ENCODE measurements around the gene CFDP1. TPM values are rescaled to one million over a fixed set of nuclear protein-coding genes. Genes with fewer than 3 reads are reported as not detected.

Gene CFDP1
- total and polyA plus RNA-seq, 2 of the 13 experiments (the other 11 are each of a cell fraction or from before 2014, with no cell fraction given), result 78.6 to 153 TPM

DNA sequence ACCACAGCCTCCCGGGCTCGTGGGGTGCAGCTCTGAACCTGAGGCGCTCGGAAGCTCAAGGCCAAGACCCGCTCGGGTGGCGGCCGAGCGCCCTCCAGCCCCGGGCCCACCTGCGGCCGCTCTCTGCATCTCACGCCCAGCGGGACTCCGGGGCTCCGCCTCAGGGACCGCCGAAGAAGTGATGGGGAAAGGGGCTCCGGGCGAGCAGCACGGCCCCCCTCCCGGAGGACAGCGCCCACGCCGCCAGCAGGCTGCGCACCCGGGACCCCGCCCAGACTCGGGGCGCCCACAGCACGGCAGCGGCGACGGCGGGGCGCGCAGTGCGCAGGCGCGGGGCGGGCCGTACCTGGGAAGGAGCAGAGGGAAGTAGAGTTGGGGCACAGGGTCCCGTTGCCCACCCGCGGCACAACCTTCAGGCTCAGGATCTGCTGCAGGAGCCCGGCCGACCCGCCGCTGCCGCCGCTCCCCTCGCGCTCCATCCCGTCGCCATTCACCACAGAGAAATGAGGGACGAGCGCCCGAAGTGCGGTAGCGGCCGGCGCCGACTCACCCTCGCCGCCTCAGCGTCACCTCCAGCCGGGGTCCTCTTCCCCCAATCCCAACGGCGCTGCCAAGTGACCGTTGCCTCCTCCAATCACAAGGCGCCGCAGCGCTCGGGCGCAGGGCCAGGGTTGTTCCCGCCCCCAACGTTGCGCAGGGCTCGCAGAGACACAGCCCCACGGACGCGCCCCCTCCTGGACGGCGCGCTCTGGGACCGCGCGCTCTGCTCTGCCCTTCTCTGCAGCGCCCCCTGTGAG lies 31.0 kb upstream of the CFDP1 start, which contains the start of gene TMEM170A (continued):
- TF ChIP-seq HNRNPUL1 (IDR thresholded peaks at IDR 0.05; ENCODE audit: low read depth, low read length), result peak; percentile 72; the same call in 1 of the 2 replicates
- peak; percentile 95 for TF ChIP-seq ZFX (CRISPR knock-in tag; IDR thresholded peaks at IDR 0.05; ENCODE audit: low read depth)
- TF ChIP-seq SRF (IDR thresholded peaks at IDR 0.05; ENCODE audit: low read depth, low read length), result 0 out of 2 replicates have a peak, but pooled peaks have one; percentile 20
- TF ChIP-seq ZNF660 (CRISPR knock-in tag; IDR thresholded peaks at IDR 0.05; ENCODE audit: borderline replicate concordance, low read depth), result no peak
- peak; percentile 70; the same call in 1 of the 2 replicates for TF ChIP-seq ZC3H4 (CRISPR knock-in tag; IDR thresholded peaks at IDR 0.05; ENCODE audit: borderline replicate concordance)
- peak; percentile 92 for TF ChIP-seq HOXA3 (CRISPR knock-in tag; IDR thresholded peaks at IDR 0.05)
- TF ChIP-seq, protein P1, sequence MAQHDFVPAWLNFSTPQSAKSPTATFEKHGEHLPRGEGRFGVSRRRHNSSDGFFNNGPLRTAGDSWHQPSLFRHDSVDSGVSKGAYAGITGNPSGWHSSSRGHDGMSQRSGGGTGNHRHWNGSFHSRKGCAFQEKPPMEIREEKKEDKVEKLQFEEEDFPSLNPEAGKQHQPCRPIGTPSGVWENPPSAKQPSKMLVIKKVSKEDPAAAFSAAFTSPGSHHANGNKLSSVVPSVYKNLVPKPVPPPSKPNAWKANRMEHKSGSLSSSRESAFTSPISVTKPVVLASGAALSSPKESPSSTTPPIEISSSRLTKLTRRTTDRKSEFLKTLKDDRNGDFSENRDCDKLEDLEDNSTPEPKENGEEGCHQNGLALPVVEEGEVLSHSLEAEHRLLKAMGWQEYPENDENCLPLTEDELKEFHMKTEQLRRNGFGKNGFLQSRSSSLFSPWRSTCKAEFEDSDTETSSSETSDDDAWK (CRISPR knock-in tag; IDR thresholded peaks at IDR 0.05), result no peak
- TF ChIP-seq, protein P2, sequence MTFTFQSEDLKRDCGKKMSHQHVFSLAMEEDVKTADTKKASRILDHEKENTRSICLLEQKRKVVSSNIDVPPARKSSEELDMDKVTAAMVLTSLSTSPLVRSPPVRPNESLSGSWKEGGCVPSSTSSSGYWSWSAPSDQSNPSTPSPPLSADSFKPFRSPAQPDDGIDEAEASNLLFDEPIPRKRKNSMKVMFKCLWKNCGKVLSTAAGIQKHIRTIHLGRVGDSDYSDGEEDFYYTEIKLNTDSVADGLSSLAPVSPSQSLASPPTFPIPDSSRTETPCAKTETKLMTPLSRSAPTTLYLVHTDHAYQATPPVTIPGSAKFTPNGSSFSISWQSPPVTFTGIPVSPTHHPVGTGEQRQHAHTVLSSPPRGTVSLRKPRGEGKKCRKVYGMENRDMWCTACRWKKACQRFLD (CRISPR knock-in tag; IDR thresholded peaks at IDR 0.05; ENCODE audit: borderline replicate concordance), result 0 out of 2 replicates have a peak, but pooled peaks have one; percentile 26
- TF ChIP-seq NFKBIZ (CRISPR knock-in tag; IDR thresholded peaks at IDR 0.05), result peak; percentile 79; the same call in 1 of the 2 replicates
- TF ChIP-seq, protein P3, sequence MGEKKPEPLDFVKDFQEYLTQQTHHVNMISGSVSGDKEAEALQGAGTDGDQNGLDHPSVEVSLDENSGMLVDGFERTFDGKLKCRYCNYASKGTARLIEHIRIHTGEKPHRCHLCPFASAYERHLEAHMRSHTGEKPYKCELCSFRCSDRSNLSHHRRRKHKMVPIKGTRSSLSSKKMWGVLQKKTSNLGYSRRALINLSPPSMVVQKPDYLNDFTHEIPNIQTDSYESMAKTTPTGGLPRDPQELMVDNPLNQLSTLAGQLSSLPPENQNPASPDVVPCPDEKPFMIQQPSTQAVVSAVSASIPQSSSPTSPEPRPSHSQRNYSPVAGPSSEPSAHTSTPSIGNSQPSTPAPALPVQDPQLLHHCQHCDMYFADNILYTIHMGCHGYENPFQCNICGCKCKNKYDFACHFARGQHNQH (CRISPR knock-in tag; IDR thresholded peaks at IDR 0.05), result peak; percentile 92
- no peak; the same call in 1 of the 2 replicates for TF ChIP-seq ZNF510 (CRISPR knock-in tag; IDR thresholded peaks at IDR 0.05; ENCODE audit: low read depth)
- TF ChIP-seq, protein P4, sequence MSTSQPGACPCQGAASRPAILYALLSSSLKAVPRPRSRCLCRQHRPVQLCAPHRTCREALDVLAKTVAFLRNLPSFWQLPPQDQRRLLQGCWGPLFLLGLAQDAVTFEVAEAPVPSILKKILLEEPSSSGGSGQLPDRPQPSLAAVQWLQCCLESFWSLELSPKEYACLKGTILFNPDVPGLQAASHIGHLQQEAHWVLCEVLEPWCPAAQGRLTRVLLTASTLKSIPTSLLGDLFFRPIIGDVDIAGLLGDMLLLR (CRISPR knock-in tag; IDR thresholded peaks at IDR 0.05), result peak; percentile 96
- TF ChIP-seq, protein P5, sequence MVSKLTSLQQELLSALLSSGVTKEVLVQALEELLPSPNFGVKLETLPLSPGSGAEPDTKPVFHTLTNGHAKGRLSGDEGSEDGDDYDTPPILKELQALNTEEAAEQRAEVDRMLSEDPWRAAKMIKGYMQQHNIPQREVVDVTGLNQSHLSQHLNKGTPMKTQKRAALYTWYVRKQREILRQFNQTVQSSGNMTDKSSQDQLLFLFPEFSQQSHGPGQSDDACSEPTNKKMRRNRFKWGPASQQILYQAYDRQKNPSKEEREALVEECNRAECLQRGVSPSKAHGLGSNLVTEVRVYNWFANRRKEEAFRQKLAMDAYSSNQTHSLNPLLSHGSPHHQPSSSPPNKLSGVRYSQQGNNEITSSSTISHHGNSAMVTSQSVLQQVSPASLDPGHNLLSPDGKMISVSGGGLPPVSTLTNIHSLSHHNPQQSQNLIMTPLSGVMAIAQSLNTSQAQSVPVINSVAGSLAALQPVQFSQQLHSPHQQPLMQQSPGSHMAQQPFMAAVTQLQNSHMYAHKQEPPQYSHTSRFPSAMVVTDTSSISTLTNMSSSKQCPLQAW (CRISPR knock-in tag; IDR thresholded peaks at IDR 0.05), result peak; percentile 96
- TF ChIP-seq ZNF577 (CRISPR knock-in tag; IDR thresholded peaks at IDR 0.05; ENCODE audit: borderline replicate concordance, low read depth), result no peak; the same call in 1 of the 2 replicates
- TF ChIP-seq, protein P6, sequence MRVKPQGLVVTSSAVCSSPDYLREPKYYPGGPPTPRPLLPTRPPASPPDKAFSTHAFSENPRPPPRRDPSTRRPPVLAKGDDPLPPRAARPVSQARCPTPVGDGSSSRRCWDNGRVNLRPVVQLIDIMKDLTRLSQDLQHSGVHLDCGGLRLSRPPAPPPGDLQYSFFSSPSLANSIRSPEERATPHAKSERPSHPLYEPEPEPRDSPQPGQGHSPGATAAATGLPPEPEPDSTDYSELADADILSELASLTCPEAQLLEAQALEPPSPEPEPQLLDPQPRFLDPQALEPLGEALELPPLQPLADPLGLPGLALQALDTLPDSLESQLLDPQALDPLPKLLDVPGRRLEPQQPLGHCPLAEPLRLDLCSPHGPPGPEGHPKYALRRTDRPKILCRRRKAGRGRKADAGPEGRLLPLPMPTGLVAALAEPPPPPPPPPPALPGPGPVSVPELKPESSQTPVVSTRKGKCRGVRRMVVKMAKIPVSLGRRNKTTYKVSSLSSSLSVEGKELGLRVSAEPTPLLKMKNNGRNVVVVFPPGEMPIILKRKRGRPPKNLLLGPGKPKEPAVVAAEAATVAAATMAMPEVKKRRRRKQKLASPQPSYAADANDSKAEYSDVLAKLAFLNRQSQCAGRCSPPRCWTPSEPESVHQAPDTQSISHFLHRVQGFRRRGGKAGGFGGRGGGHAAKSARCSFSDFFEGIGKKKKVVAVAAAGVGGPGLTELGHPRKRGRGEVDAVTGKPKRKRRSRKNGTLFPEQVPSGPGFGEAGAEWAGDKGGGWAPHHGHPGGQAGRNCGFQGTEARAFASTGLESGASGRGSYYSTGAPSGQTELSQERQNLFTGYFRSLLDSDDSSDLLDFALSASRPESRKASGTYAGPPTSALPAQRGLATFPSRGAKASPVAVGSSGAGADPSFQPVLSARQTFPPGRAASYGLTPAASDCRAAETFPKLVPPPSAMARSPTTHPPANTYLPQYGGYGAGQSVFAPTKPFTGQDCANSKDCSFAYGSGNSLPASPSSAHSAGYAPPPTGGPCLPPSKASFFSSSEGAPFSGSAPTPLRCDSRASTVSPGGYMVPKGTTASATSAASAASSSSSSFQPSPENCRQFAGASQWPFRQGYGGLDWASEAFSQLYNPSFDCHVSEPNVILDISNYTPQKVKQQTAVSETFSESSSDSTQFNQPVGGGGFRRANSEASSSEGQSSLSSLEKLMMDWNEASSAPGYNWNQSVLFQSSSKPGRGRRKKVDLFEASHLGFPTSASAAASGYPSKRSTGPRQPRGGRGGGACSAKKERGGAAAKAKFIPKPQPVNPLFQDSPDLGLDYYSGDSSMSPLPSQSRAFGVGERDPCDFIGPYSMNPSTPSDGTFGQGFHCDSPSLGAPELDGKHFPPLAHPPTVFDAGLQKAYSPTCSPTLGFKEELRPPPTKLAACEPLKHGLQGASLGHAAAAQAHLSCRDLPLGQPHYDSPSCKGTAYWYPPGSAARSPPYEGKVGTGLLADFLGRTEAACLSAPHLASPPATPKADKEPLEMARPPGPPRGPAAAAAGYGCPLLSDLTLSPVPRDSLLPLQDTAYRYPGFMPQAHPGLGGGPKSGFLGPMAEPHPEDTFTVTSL (CRISPR knock-in tag; IDR thresholded peaks at IDR 0.05; ENCODE audit: borderline replicate concordance), result no peak
- no peak for TF ChIP-seq HMGA1 (CRISPR knock-in tag; conservative IDR thresholded peaks at IDR 0.05)

All from HepG2 (cell line).